ENCODE results near the gene TOR1AIP2. TPM values are rescaled to one million over a fixed set of nuclear protein-coding genes. Genes with fewer than 3 reads are reported as not detected.

TOR1AIP2 gene
- total and polyA plus RNA-seq, 4 experiments from 2014 or later = 7.2 to 52.8 (median 32.0) TPM

GRCh38 chr1:179828554-179829110 is 49.0 kb downstream of the TOR1AIP2 start:
- Mint-ChIP-seq H3K27ac (no peak overlapping the region), H3K4me1 (peaks cover 21 to 38% (median 25%) of the 10 kb centered on the region in 4 donors), H3K4me3 (no peak overlapping the region), H3K27me3 (no peaks in the 10 kb centered on the region), H3K9me3 (no peaks in the 10 kb centered on the region), H3K36me3 (no peaks in the 10 kb centered on the region)
- Histone ChIP-seq H3K4me3 (ENCODE audit: low read length in 2 of 2) (no peak overlapping the region), H3K27me3 (ENCODE audit: insufficient read depth, low read length) (no peaks in the 10 kb centered on the region), H3K36me3 (ENCODE audit: insufficient read depth, low read length) (no peaks in the 10 kb centered on the region), H3K4me1 (ENCODE audit: insufficient read depth, low read length) (peaks cover 22% of the 10 kb centered on the region), H3K27ac (ENCODE audit: low read depth, low read length) (no peak overlapping the region), H3K9me3 (ENCODE audit: control insufficient read depth in 1 of 2, low read length in 2 of 2) (no peaks in the 10 kb centered on the region)
- ChIA-PET CTCF (ENCODE audit: partially characterized antibody) (interaction anchor here (1.3 to 2.6 kb wide), 5 partner anchors 9 to 19 kb away, joined by 3 to 21 read pairs (median 8); no protein-coding TSS in a partner anchor), POLR2A (ENCODE audit: partially characterized antibody) (no interaction called here)
- DNase-seq = no peak
- intact Hi-C loops (cut with micrococcal nuclease) = no loop called here

DNA sequence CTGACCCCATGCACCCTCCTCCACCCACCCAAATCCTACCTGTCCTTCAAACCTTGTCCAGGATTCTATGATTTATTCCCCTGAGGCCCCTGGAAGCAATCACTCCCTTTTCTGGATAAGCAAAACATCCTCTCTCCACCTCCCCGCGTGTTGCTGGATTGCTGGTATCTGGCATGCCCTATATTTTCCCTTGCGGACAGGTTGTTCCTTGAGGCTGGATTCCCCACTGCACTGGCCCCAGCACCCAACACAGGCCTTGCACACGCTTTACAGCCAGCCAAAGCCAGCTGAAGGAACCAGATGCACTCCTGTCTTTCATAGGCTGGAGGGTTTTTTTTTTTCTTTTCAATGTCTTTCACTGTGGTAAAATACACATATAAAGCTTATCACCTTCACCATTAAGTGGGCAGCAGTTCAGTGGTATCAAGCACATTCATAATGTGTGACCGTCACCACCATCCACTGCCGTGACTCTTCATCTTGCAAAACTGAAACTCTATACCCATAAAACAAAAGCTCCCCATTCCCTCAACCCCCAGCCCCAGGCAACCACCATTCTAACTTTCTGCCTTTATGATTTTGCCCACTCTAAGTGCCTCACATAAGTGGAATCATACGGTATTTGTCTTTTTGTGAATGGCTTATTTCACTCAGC is 50.9 kb downstream of the TOR1AIP2 start:
- ChIA-PET POLR2A (ENCODE audit: partially characterized antibody) (interaction anchor here (1.5 kb wide), 1 partner anchor 11 kb away, joined by 5 read pairs; no protein-coding TSS in a partner anchor), CTCF (ENCODE audit: partially characterized antibody) (interaction anchor here (1.2 to 2.6 kb wide), 4 partner anchors 7 to 14 kb away, joined by 3 to 21 read pairs (median 6); no protein-coding TSS in a partner anchor)
- no peaks in the 10 kb centered on the region for H3K9me3 ChIP-seq (ENCODE audit: control insufficient read depth in 1 of 2, low read length in 2 of 2)
- H3K36me3 ChIP-seq (ENCODE audit: insufficient read depth, low read length) = no peaks in the 10 kb centered on the region
- Mint-ChIP-seq H3K27me3 (no peaks in the 10 kb centered on the region), H3K27ac (no peak overlapping the region), H3K36me3 (no peaks in the 10 kb centered on the region), H3K9me3 (no peaks in the 10 kb centered on the region), H3K4me3 (no peak overlapping the region), H3K4me1 (peaks cover 11 to 23% (median 14%) of the 10 kb centered on the region in 4 donors)
- H3K4me3 ChIP-seq (ENCODE audit: low read length in 2 of 2) = no peak overlapping the region
- no peak overlapping the region for H3K27ac ChIP-seq (ENCODE audit: low read depth, low read length)
- intact Hi-C loops (cut with micrococcal nuclease) = no loop called here
- no peak for DNase-seq
- H3K4me1 ChIP-seq (ENCODE audit: insufficient read depth, low read length) = peaks cover 14% of the 10 kb centered on the region
- H3K27me3 ChIP-seq (ENCODE audit: insufficient read depth, low read length) = no peaks in the 10 kb centered on the region

GRCh38 chr1:179825798-179826460 is 51.7 kb downstream of the TOR1AIP2 start:
- intact Hi-C loops (cut with micrococcal nuclease) = no loop called here
- ChIA-PET POLR2A (ENCODE audit: partially characterized antibody) (no interaction called here), CTCF (ENCODE audit: partially characterized antibody) (interaction anchor here (1.2 kb wide), 1 partner anchor 12 kb away, joined by 3 read pairs; no protein-coding TSS in a partner anchor)
- H3K9me3 ChIP-seq (ENCODE audit: control insufficient read depth in 1 of 2, low read length in 2 of 2) = no peaks in the 10 kb centered on the region
- no peaks in the 10 kb centered on the region for H3K27me3 ChIP-seq (ENCODE audit: insufficient read depth, low read length)
- H3K27ac ChIP-seq (ENCODE audit: low read depth, low read length) = no peak overlapping the region
- Mint-ChIP-seq H3K9me3 (no peaks in the 10 kb centered on the region), H3K4me1 (peaks cover 3 to 15% (median 5%) of the 10 kb centered on the region in 4 donors), H3K4me3 (no peak overlapping the region), H3K36me3 (no peaks in the 10 kb centered on the region), H3K27me3 (no peaks in the 10 kb centered on the region), H3K27ac (peak overlapping the region in 1 of 7 donors; percentile 32)
- DNase-seq = no peak
- H3K4me1 ChIP-seq (ENCODE audit: insufficient read depth, low read length) = peaks cover 5% of the 10 kb centered on the region
- no peaks in the 10 kb centered on the region for H3K36me3 ChIP-seq (ENCODE audit: insufficient read depth, low read length)
- H3K4me3 ChIP-seq (ENCODE audit: low read length in 2 of 2) = no peak overlapping the region

DNA sequence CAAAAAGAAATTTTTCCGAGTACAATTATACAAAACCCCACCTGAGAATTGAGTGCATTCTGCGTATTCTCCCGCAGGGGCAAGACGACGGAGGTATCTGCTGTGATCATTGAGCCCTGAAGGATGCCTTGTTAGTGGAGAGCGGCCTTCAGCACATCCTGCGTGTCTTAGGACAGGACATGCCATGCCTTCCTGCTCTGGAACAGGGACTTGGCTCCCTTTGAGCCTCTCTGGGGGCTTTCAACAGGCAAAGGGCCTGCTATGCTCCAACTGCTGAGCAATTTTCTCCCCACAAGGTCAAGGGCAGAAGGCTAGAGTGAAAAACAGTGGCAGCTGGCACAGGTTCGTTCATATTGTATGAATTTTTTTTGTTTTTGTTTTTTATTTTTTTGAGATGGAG is 52.4 kb downstream of the TOR1AIP2 start:
- Histone ChIP-seq H3K9me3 (ENCODE audit: control insufficient read depth in 1 of 2, low read length in 2 of 2) (no peaks in the 10 kb centered on the region), H3K27ac (ENCODE audit: low read depth, low read length) (no peak overlapping the region), H3K4me3 (ENCODE audit: low read length in 2 of 2) (no peak overlapping the region), H3K4me1 (ENCODE audit: insufficient read depth, low read length) (no peaks in the 10 kb centered on the region), H3K36me3 (ENCODE audit: insufficient read depth, low read length) (no peaks in the 10 kb centered on the region), H3K27me3 (ENCODE audit: insufficient read depth, low read length) (no peaks in the 10 kb centered on the region)
- no peak overlapping the region for H3K4me3 Mint-ChIP-seq
- H3K4me1 Mint-ChIP-seq = peaks cover 0 to 7% (median 0%) of the 10 kb centered on the region in 4 donors
- H3K36me3 Mint-ChIP-seq = no peaks in the 10 kb centered on the region
- ChIA-PET CTCF (ENCODE audit: partially characterized antibody) (interaction anchor here (8.3 kb wide), 1 partner anchor 16 kb away, joined by 101 read pairs; no protein-coding TSS in a partner anchor), POLR2A (ENCODE audit: partially characterized antibody) (no interaction called here)
- no peak for DNase-seq
- intact Hi-C loops (cut with micrococcal nuclease) = no loop called here
- no peaks in the 10 kb centered on the region for H3K27me3 Mint-ChIP-seq
- H3K27ac Mint-ChIP-seq = peak overlapping the region in 1 of 7 donors; percentile 4
- H3K9me3 Mint-ChIP-seq = no peaks in the 10 kb centered on the region

DNA sequence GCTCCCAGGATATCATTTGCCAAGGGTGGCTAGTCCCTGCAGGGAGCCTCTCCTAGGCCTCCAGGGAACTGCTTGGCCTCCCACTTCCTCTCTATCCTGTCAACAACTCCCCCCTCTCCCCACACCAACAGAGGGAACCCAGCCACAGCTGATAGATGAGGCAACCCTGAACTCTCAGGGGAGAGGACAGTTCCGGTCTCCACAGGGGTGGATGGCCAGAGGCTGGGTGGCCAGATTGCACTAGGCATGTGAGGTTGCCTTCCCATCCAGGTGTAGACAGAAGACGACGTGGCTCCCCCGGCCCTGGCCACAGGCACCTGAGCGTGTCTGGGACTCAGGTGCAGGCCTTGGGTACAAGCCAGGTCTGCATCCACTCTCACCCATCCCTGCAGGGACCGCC is 53.3 kb downstream of the TOR1AIP2 start:
- H3K4me1 ChIP-seq (ENCODE audit: insufficient read depth, low read length) = no peaks in the 10 kb centered on the region
- H3K27me3 Mint-ChIP-seq = no peaks in the 10 kb centered on the region
- ChIA-PET POLR2A (ENCODE audit: partially characterized antibody) (no interaction called here), CTCF (ENCODE audit: partially characterized antibody) (interaction anchor here (3.6 to 8.3 kb wide), 2 partner anchors 10 to 15 kb away, joined by 27 to 101 read pairs; no protein-coding TSS in a partner anchor)
- no peaks in the 10 kb centered on the region for H3K36me3 Mint-ChIP-seq
- no peak overlapping the region for H3K27ac Mint-ChIP-seq
- no peaks in the 10 kb centered on the region for H3K9me3 ChIP-seq (ENCODE audit: control insufficient read depth in 1 of 2, low read length in 2 of 2)
- H3K4me3 Mint-ChIP-seq = no peak overlapping the region
- H3K4me3 ChIP-seq (ENCODE audit: low read length in 2 of 2) = no peak overlapping the region
- intact Hi-C loops (cut with micrococcal nuclease) = no loop called here
- H3K4me1 Mint-ChIP-seq = no peaks in the 10 kb centered on the region
- no peaks in the 10 kb centered on the region for H3K27me3 ChIP-seq (ENCODE audit: insufficient read depth, low read length)
- no peak overlapping the region for H3K27ac ChIP-seq (ENCODE audit: low read depth, low read length)
- no peaks in the 10 kb centered on the region for H3K9me3 Mint-ChIP-seq
- H3K36me3 ChIP-seq (ENCODE audit: insufficient read depth, low read length) = no peaks in the 10 kb centered on the region
- DNase-seq = no peak

DNA sequence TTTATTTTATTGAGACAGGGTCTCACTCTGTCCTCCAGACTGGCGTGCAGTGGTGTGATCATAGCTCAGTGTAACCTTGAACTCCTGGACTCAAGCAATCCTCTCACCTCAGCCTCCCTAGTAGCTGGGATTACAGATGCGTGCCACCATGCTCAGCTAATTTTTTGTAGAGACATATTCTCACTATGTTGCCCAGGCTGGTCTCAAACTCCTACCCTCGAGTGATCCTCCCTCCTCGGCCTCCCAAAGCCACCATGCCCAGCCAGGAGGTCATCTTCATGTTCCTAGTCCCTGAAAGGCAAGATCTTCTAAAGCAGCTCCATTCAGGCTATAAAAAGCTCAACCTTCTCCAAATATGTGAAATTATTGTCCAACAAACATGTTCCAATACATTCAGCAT is 53.9 kb downstream of the TOR1AIP2 start:
- Histone ChIP-seq H3K4me3 (ENCODE audit: low read length in 2 of 2) (no peak overlapping the region), H3K36me3 (ENCODE audit: insufficient read depth, low read length) (no peaks in the 10 kb centered on the region), H3K27me3 (ENCODE audit: insufficient read depth, low read length) (no peaks in the 10 kb centered on the region), H3K9me3 (ENCODE audit: control insufficient read depth in 1 of 2, low read length in 2 of 2) (no peaks in the 10 kb centered on the region), H3K4me1 (ENCODE audit: insufficient read depth, low read length) (no peaks in the 10 kb centered on the region), H3K27ac (ENCODE audit: low read depth, low read length) (no peak overlapping the region)
- no peak for DNase-seq
- Mint-ChIP-seq H3K27me3 (no peaks in the 10 kb centered on the region), H3K27ac (no peak overlapping the region), H3K4me3 (no peak overlapping the region), H3K9me3 (no peaks in the 10 kb centered on the region), H3K4me1 (no peaks in the 10 kb centered on the region), H3K36me3 (no peaks in the 10 kb centered on the region)
- ChIA-PET CTCF (ENCODE audit: partially characterized antibody) (interaction anchor here (3.6 to 8.3 kb wide), 2 partner anchors 10 to 15 kb away, joined by 27 to 101 read pairs; no protein-coding TSS in a partner anchor), POLR2A (ENCODE audit: partially characterized antibody) (no interaction called here)
- intact Hi-C loops (cut with micrococcal nuclease) = no loop called here

DNA sequence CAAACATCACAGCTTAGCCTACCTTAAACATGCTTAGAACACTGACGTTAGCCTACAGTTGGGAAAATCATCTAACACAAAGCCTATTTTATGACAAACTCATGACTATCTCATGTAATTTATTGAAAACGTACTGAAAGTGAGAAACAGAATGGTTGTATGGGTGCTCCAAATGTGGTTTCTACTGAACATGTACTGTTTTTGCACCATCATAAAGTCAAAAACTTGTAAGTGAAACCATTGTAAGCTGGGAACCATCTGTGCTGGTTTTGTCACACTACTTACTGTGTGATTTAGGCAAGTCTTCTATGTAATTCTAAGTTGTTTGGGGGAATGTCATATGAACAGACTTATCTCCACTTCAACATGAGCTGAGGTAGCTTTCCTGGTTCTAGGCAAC is 55.5 kb downstream of the TOR1AIP2 start:
- Histone ChIP-seq H3K36me3 (ENCODE audit: insufficient read depth, low read length) (no peaks in the 10 kb centered on the region), H3K4me3 (ENCODE audit: low read length in 2 of 2) (no peak overlapping the region), H3K27ac (ENCODE audit: low read depth, low read length) (no peak overlapping the region), H3K9me3 (ENCODE audit: control insufficient read depth in 1 of 2, low read length in 2 of 2) (no peaks in the 10 kb centered on the region), H3K4me1 (ENCODE audit: insufficient read depth, low read length) (no peaks in the 10 kb centered on the region), H3K27me3 (ENCODE audit: insufficient read depth, low read length) (no peaks in the 10 kb centered on the region)
- H3K36me3 Mint-ChIP-seq = no peaks in the 10 kb centered on the region
- H3K9me3 Mint-ChIP-seq = no peaks in the 10 kb centered on the region
- no peak overlapping the region for H3K4me3 Mint-ChIP-seq
- no peaks in the 10 kb centered on the region for H3K4me1 Mint-ChIP-seq
- POLR2A ChIA-PET (ENCODE audit: partially characterized antibody) = no interaction called here
- CTCF ChIA-PET (ENCODE audit: partially characterized antibody) = interaction anchor here (1.0 to 8.3 kb wide), 5 partner anchors 8 to 117 kb away, joined by 3 to 101 read pairs (median 4); no protein-coding TSS in a partner anchor
- H3K27me3 Mint-ChIP-seq = no peaks in the 10 kb centered on the region
- peak overlapping the region in 1 of 7 donors; percentile 14 for H3K27ac Mint-ChIP-seq
- intact Hi-C loops (cut with micrococcal nuclease) = no loop called here
- no peak for DNase-seq

Measured in CD4-positive, alpha-beta memory T cell (primary cell).